Lower leg skin (tissue), 3 donors: Measurements from ENCODE around the gene GOLIM4.

Experiments
- CTCF ChIP-seq, 3 donors: fragments of 450-650 bp; IDR thresholded peaks; one replicate each; pipeline ENCODE4 v1.5.1; 2016; ENCODE audit warnings: antibody characterized with exemption in 3 of 3, mild to moderate bottlenecking in 3 of 3, moderate library complexity in 2 of 3
- POLR2A ChIP-seq, 2 donors: fragments of 450-650 bp; IDR thresholded peaks; one replicate each; pipeline ENCODE4 v1.6.1; 2016 to 2017; ENCODE audit warnings: antibody characterized with exemption in 2 of 2, mild to moderate bottlenecking in 1 of 2, moderate library complexity in 1 of 2

GRCh38 chr3:168093790-168094189 lies 1.9 kb downstream of the GOLIM4 start:
- no peak for TF ChIP-seq CTCF (IDR thresholded peaks at IDR 0.05)
- no peak for TF ChIP-seq POLR2A (IDR thresholded peaks at IDR 0.05)
